ENCODE data around the gene TRAPPC2L. TPM values are rescaled to one million over a fixed set of nuclear protein-coding genes. Genes with fewer than 3 reads are reported as not detected.

Gene TRAPPC2L
- total and polyA plus RNA-seq, 4 donors = 34.2 to 106 (median 48.5) TPM

- ATAC-seq (ENCODE audit: insufficient read depth, low FRiP score) = no peak
- DNase-seq = no peak
Measured at GRCh38 chr16:88911946-88912310, 55.0 kb downstream of the TRAPPC2L start.

More at GRCh38 chr16:88911946-88912310, 55.0 kb downstream of the TRAPPC2L start:
- H3K9ac ChIP-seq (ENCODE audit: insufficient read depth in 1 of 2, low read length in 2 of 2) = no peak overlapping the region
- no peak overlapping the region for H3K27ac ChIP-seq (ENCODE audit: low read depth in 1 of 2, low read length in 1 of 2)
- H3K27me3 ChIP-seq (ENCODE audit: control insufficient read depth in 3 of 3, insufficient read depth in 3 of 3, low read length in 2 of 3) = peaks cover 0 to 2% (median 0%) of the 10 kb centered on the region in 3 donors
- 89 to 99% methylated on average over 14 to 16 of the region's 16 CpGs for WGBS, 2 donors
- no peak overlapping the region for H3K4me3 ChIP-seq
- no peak for TF ChIP-seq CTCF (IDR thresholded peaks at IDR 0.05; ENCODE audit: control extremely low read depth, extremely low read depth)
- no peaks in the 10 kb centered on the region for H3K36me3 ChIP-seq (ENCODE audit: control insufficient read depth in 4 of 4, insufficient read depth in 4 of 4, low read length in 4 of 4)
- H3K4me1 ChIP-seq (ENCODE audit: control insufficient read depth in 5 of 5, insufficient read depth in 5 of 5, low read length in 5 of 5) = peaks cover 0 to 21% (median 5%) of the 10 kb centered on the region in 5 donors
- no peaks in the 10 kb centered on the region for H3K9me3 ChIP-seq (ENCODE audit: control insufficient read depth in 4 of 4, insufficient read depth in 3 of 4, low read length in 3 of 4)

Other genes with a start within 250 kb of the TRAPPC2L start
- gene IL17C, start 218.6 kb upstream of the TRAPPC2L start, total RNA-seq = not detected
- gene IL17C, start 218.6 kb upstream of the TRAPPC2L start, polyA plus RNA-seq = 1 to 10 TPM in 1 of 2 donors, under 1 TPM in 1; 0.14 to 1.8 TPM
- 100 to 1,000 TPM; 113 to 404 TPM for gene CYBA, start 206.1 kb upstream of the TRAPPC2L start, total RNA-seq
- gene CYBA, start 206.1 kb upstream of the TRAPPC2L start, polyA plus RNA-seq = 100 to 1,000 TPM; 294 to 879 TPM
- gene MVD, start 194.0 kb upstream of the TRAPPC2L start, total RNA-seq = 100 to 1,000 TPM in 1 of 2 donors, 10 to 100 TPM in 1; 39.1 to 123 TPM
- gene MVD, start 194.0 kb upstream of the TRAPPC2L start, polyA plus RNA-seq = 100 to 1,000 TPM; 115 to 135 TPM
- gene SNAI3, start 170.6 kb upstream of the TRAPPC2L start, total RNA-seq = 1 to 10 TPM; 1.1 to 2.6 TPM
- 1 to 10 TPM; 3.2 to 3.8 TPM for gene SNAI3, start 170.6 kb upstream of the TRAPPC2L start, polyA plus RNA-seq
- gene RNF166, start 150.7 kb upstream of the TRAPPC2L start, total RNA-seq = 10 to 100 TPM; 15.2 to 45.9 TPM
- gene RNF166, start 150.7 kb upstream of the TRAPPC2L start, polyA plus RNA-seq = 10 to 100 TPM; 42.4 to 51.6 TPM
- gene CTU2, start 150.6 kb upstream of the TRAPPC2L start, total RNA-seq = 10 to 100 TPM in 1 of 2 donors, 1 to 10 TPM in 1; 5.7 to 23.4 TPM
- gene CTU2, start 150.6 kb upstream of the TRAPPC2L start, polyA plus RNA-seq = 10 to 100 TPM; 17.2 to 19.4 TPM
- gene PIEZO1, start 71.9 kb upstream of the TRAPPC2L start, total RNA-seq = 100 to 1,000 TPM; 113 to 200 TPM
- 100 to 1,000 TPM; 180 to 207 TPM for gene PIEZO1, start 71.9 kb upstream of the TRAPPC2L start, polyA plus RNA-seq
- gene CDT1, start 53.3 kb upstream of the TRAPPC2L start, total RNA-seq = 1 to 10 TPM; 3.0 to 5.8 TPM
- 1 to 10 TPM; 2.0 to 3.6 TPM for gene CDT1, start 53.3 kb upstream of the TRAPPC2L start, polyA plus RNA-seq
- 100 to 1,000 TPM in 1 of 2 donors, 10 to 100 TPM in 1; 44.2 to 196 TPM for gene APRT, start 45.2 kb upstream of the TRAPPC2L start, total RNA-seq
- gene APRT, start 45.2 kb upstream of the TRAPPC2L start, polyA plus RNA-seq = 100 to 1,000 TPM; 157 to 260 TPM
- 10 to 100 TPM; 33.6 to 61.9 TPM for gene GALNS, start 180 bp upstream of the TRAPPC2L start, total RNA-seq
- 10 to 100 TPM; 21.4 to 26.9 TPM for gene GALNS, start 180 bp upstream of the TRAPPC2L start, polyA plus RNA-seq
- not detected for gene PABPN1L, start 9.5 kb downstream of the TRAPPC2L start, total RNA-seq
- under 1 TPM; 0.03 to 0.22 TPM for gene PABPN1L, start 9.5 kb downstream of the TRAPPC2L start, polyA plus RNA-seq
- 10 to 100 TPM in 1 of 2 donors, 1 to 10 TPM in 1; 4.7 to 11.8 TPM for gene CBFA2T3, start 120.1 kb downstream of the TRAPPC2L start, total RNA-seq
- 1 to 10 TPM; 6.2 to 7.0 TPM for gene CBFA2T3, start 120.1 kb downstream of the TRAPPC2L start, polyA plus RNA-seq
- 10 to 100 TPM; 32.0 to 33.6 TPM for gene ACSF3, start 236.7 kb downstream of the TRAPPC2L start, total RNA-seq
- 10 to 100 TPM; 17.4 to 30.4 TPM for gene ACSF3, start 236.7 kb downstream of the TRAPPC2L start, polyA plus RNA-seq

Data from lung (tissue), 12 donors.